ENCODE measurements around the gene INSC. TPM values are rescaled to one million over a fixed set of nuclear protein-coding genes. Genes with fewer than 3 reads are reported as not detected.

The INSC gene
- total and polyA plus RNA-seq, 11 donors = 0.19 to 1.5 (median 0.43) TPM; not detected in 1

DNA sequence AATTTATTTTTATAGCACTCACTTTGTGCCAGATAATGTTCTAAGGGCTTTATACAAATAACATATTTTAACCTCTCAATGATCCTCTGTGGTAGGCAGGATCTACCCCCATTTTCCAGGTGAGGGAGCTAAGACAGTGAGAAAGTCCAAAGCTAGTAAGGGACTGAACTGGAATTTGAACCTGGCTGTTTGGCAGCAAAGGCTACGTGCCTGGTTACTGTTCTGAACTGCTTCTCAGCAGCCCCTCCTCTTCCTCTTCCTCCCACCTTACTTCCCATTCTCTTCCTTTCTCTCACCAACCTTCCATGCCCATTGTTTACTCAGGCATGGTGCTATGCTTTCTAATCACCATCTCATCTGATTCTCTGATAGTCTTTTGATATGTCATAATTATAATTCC lies 82.0 kb downstream of the INSC start:
- no peaks in the 10 kb centered on the region for H3K36me3 ChIP-seq
- H3K27me3 ChIP-seq = no peaks in the 10 kb centered on the region
- intact Hi-C loops (cut with DNase I) = no loop called here
- H3K9me3 ChIP-seq = no peaks in the 10 kb centered on the region
- ATAC-seq = no peak
- 50 to 59% (median 57%) methylated on average over 1 of the region's 1 CpG for WGBS, 4 donors
- TF ChIP-seq, protein P1, sequence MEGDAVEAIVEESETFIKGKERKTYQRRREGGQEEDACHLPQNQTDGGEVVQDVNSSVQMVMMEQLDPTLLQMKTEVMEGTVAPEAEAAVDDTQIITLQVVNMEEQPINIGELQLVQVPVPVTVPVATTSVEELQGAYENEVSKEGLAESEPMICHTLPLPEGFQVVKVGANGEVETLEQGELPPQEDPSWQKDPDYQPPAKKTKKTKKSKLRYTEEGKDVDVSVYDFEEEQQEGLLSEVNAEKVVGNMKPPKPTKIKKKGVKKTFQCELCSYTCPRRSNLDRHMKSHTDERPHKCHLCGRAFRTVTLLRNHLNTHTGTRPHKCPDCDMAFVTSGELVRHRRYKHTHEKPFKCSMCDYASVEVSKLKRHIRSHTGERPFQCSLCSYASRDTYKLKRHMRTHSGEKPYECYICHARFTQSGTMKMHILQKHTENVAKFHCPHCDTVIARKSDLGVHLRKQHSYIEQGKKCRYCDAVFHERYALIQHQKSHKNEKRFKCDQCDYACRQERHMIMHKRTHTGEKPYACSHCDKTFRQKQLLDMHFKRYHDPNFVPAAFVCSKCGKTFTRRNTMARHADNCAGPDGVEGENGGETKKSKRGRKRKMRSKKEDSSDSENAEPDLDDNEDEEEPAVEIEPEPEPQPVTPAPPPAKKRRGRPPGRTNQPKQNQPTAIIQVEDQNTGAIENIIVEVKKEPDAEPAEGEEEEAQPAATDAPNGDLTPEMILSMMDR (IDR thresholded peaks at IDR 0.05) = no peak
- TF ChIP-seq POLR2A (IDR thresholded peaks at IDR 0.05) = no peak
- no peak for DNase-seq
- no peak overlapping the region for H3K4me3 ChIP-seq
- H3K27ac ChIP-seq = no peak overlapping the region
- H3K4me1 ChIP-seq = peaks cover 0 to 8% (median 0%) of the 10 kb centered on the region in 12 donors

DNA sequence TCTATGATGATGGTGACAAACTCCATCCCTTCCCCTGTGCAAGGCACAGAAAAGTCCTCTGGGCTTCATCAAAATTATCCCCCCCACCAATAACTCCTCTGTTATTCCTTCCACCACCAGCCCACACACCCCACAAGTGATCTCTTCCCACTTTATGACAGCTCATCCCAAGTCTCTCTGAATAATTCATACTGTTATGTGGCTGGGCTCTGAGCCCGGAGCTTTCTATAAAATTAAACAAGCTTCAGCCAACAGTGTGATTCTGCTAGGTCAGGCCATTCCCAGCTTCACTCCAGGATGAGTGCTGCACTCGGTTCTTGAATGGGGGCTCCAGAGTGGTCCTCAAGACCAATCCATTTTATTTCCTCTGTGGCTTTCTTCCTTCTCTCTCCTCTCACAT lies 83.0 kb downstream of the INSC start:
- no peak overlapping the region for H3K27ac ChIP-seq
- H3K4me3 ChIP-seq = no peak overlapping the region
- DNase-seq (no peak), ATAC-seq (no peak)
- no peaks in the 10 kb centered on the region for H3K9me3 ChIP-seq
- no peak for TF ChIP-seq POLR2A (IDR thresholded peaks at IDR 0.05)
- TF ChIP-seq, protein P1 (IDR thresholded peaks at IDR 0.05) = no peak
- H3K27me3 ChIP-seq = no peaks in the 10 kb centered on the region
- H3K4me1 ChIP-seq = peaks cover 0 to 8% (median 0%) of the 10 kb centered on the region in 12 donors
- intact Hi-C loops (cut with DNase I) = no loop called here
- WGBS, 4 donors = 45 to 71% (median 62%) methylated on average over 2 of the region's 2 CpGs
- no peaks in the 10 kb centered on the region for H3K36me3 ChIP-seq

DNA sequence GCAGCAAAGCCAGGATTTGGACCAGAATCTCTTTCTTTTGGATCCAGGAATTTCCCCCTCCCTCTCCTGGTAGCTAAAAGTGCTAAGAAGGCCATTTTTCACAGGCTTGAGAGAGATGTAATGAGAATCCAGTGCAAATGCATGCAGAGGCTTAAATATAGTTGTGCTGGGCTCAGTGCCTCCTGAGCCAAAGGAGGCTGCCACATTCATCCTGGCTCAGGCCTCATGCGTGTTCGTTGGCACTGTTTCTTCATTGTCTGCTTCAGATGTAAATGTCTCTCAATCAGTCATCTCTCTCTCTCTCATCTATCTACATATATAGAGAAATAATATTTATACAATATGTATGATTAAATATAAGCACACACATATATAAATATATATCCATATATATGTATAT lies 83.6 kb downstream of the INSC start:
- intact Hi-C loops (cut with DNase I) = no loop called here
- Histone ChIP-seq H3K9me3 (no peaks in the 10 kb centered on the region), H3K4me1 (peaks cover 0 to 8% (median 0%) of the 10 kb centered on the region in 12 donors), H3K4me3 (no peak overlapping the region), H3K27me3 (no peaks in the 10 kb centered on the region), H3K36me3 (no peaks in the 10 kb centered on the region), H3K27ac (no peak overlapping the region)
- ATAC-seq = peak in 3 of 4 donors; percentile 56 to 72 (median 60)
- 45 to 65% (median 51%) methylated on average over 2 of the region's 2 CpGs for WGBS, 4 donors
- no peak for TF ChIP-seq POLR2A (IDR thresholded peaks at IDR 0.05)
- TF ChIP-seq, protein P1 (IDR thresholded peaks at IDR 0.05) = no peak
- peak in 1 of 5 donors; percentile 35 for DNase-seq

DNA sequence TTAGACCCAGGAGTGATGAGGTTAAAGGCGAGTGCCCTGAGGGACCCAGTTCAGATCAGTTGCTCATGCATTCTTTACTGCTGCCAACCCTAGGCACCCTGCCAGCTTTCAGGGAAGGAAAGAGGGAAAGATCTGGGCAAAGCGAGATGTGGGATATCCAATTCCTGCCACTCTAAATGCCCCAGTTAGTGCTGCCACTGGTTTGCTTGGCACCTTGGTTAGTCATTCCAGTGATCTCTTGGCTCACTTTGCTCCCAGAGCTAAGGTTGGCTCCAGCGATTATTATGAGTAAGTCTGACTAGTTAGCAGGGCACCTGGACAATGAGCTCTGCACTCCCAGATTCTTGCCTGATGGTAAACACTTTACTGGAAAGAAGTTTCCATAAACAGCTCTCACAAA lies 85.0 kb downstream of the INSC start:
- Histone ChIP-seq H3K4me3 (no peak overlapping the region), H3K36me3 (no peaks in the 10 kb centered on the region), H3K4me1 (peaks cover 0 to 8% (median 0%) of the 10 kb centered on the region in 12 donors), H3K27ac (no peak overlapping the region), H3K9me3 (no peaks in the 10 kb centered on the region), H3K27me3 (no peaks in the 10 kb centered on the region)
- TF ChIP-seq, protein P1 (IDR thresholded peaks at IDR 0.05) = no peak
- TF ChIP-seq POLR2A (IDR thresholded peaks at IDR 0.05) = no peak
- intact Hi-C loops (cut with DNase I) = loop anchor here in 1 of 10 donors (10.0 kb wide), 1 partner anchor 225 kb away; the partner anchor contains the start of gene CALCA
- DNase-seq (peak in 4 of 5 donors; percentile 56 to 76 (median 64)), ATAC-seq (peak; percentile 53 to 87 (median 76))
- WGBS, 4 donors = 32 to 61% (median 46%) methylated on average over 2 to 3 of the region's 3 CpGs

Measured in heart left ventricle (tissue), 16 donors.